Measurements from ENCODE around the gene DCLRE1B.

Gene DCLRE1B

DNA sequence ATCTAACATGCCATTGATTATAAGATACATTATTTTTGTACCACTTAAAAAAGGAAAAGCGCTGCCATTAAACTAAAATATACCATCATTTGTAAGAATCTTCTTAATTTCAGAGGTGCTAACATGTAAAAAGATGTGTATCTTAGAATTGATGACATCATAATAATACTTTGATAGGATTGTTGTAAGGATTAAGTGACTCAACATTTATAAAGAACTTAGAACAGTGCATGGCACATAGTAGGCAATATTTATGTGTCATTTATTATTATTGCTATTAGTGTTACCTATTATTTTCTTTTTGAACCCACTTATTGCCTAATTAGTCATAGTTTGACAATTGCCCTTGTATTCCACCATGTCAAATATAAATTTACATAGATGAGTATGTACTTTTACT lies 45.8 kb downstream of the DCLRE1B start:
- no peak for DNase-seq

DNA sequence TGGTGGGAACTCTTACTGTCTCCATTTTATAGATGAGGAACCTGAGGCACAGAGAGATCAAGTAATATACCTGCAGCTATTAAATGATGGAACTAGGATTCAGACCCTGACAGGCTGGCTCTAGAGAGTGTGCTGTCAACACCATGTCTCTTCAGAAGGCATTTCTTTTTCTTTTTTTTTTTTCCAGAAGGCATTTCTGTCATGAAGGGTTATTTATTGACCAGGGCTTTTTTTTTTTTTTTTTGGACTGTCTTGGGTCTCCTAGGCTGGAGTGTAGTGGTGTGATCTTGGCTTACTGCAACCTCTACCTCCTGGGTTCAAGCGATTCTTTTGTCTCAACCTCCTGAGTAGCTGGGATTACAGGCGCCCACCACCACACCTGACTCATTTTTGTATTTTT lies 46.6 kb downstream of the DCLRE1B start:
- DNase-seq = no peak

DNA sequence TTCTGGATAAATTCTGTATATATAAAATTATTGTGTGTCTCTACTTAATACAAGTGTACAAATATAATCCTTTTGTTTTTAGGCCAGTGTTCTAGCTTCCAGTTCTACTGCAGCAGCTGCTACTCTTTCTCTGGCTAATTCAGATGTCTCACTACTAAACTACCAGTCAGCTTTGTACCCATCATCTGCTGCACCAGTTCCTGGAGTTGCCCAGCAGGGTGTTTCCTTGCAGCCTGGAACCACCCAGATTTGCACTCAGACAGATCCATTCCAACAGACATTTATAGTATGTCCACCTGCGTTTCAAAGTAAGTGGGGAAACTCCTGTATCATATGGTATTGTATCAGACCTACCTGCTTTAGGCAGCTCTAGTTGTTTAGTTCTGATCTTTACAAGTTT lies 52.9 kb downstream of the DCLRE1B start:
- no peak for DNase-seq

- DNase-seq = no peak
These were observed 53.6 kb downstream of the DCLRE1B start for GRCh38 chr1:113958691-113959090.

GRCh38 chr1:113963281-113963906 lies 58.3 kb downstream of the DCLRE1B start:
- no peak for DNase-seq
